A549 (cell line): ENCODE data around the gene REPS2. TPM values are rescaled to one million over a fixed set of nuclear protein-coding genes. Genes with fewer than 3 reads are reported as not detected.

Experiments
- ATAC-seq, 2 experiments: fragments of 200-7000 bp in 1 of 2; fragments of >200 bp in 1 of 2; cut with Nextera tagmentation in 1 of 2; cut with Tn5 transposase in 1 of 2; 3 replicates each; pipeline versions ENCODE4 v1.8.0 to v1.9.1; 2018 to 2020; ENCODE audit warnings: mild to moderate bottlenecking in 1 of 2, moderate library complexity in 1 of 2
- CTCF ChIA-PET: fragments of 300-600 bp; sonication (Branson Sonifier 250); formaldehyde crosslinking; extraction: SDS; loops from one replicate; lab custom pipeline; 2021; ENCODE audit warnings: antibody characterized with exemption, inconsistent platforms; lab: Yijun Ruan, JAX
- POLR2A ChIA-PET: fragments of 350-600 bp; formaldehyde crosslinking; extraction: SDS; loops from one replicate; lab custom pipeline; 2021; ENCODE audit warnings: antibody characterized with exemption, inconsistent platforms; lab: Yijun Ruan, JAX
- DNase-seq, 2 experiments: peaks; one replicate each; pipeline versions ENCODE4 v3.0.0 to v3.0.0-alpha.2; 2011 to 2016; ENCODE audit warnings: low read depth in 1 of 2, low spot score in 1 of 2
- FAIRE-seq: peaks from 2 replicates; lab custom pipeline; 2011; peaks lifted over from hg19 to GRCh38; lab: Jason Lieb, UNC
- H3K27ac ChIP-seq, 2 experiments: fragments of >200 bp; sonication (Bioruptor Twin); formaldehyde crosslinking; 3 replicates each; pipeline ENCODE4 v1.5.1; 2016 to 2017
- H3K4me1 ChIP-seq: fragments of >200 bp; sonication (Bioruptor Twin); formaldehyde crosslinking; 3 replicates; pipeline ENCODE4 v1.6.1; 2016
- H3K4me2 ChIP-seq: fragments of >200 bp; sonication (Bioruptor Twin); formaldehyde crosslinking; 3 replicates; pipeline ENCODE4 v1.6.1; 2016
- H3K4me3 ChIP-seq: fragments of >200 bp; sonication (Bioruptor Twin); formaldehyde crosslinking; 3 replicates; pipeline ENCODE4 v1.5.1; 2016
- H3K9me3 ChIP-seq: fragments of >200 bp; sonication (Bioruptor Twin); formaldehyde crosslinking; 3 replicates; pipeline ENCODE4 v1.6.1; 2016
- ATOH8 ChIP-seq: fragments of 250-450 bp; sonication (Bioruptor Pico); IDR thresholded peaks from 2 replicates; pipeline ENCODE4 v1.5.0; 2020; ENCODE audit warnings: low read depth, mild to moderate bottlenecking, moderate library complexity
- BHLHE40 ChIP-seq: IDR thresholded peaks from 2 replicates; pipeline ENCODE4 v1.6.1; 2012; ENCODE audit warnings: low read depth, low read length, inconsistent platforms
- CBX2 ChIP-seq: fragments of 200-600 bp; sonication (generic); IDR thresholded peaks from 2 replicates; pipeline ENCODE4 v1.6.1; 2016; ENCODE audit warnings: low read depth, mild to moderate bottlenecking, borderline replicate concordance
- CBX8 ChIP-seq: fragments of 200-600 bp; sonication (generic); IDR thresholded peaks from 2 replicates; pipeline ENCODE4 v1.6.1; 2016
- CEBPB ChIP-seq, 2 experiments: fragments of >200 bp in 1 of 2; sonication (Bioruptor Twin) in 1 of 2; formaldehyde crosslinking in 1 of 2; IDR thresholded peaks; 2 replicates each; pipeline ENCODE4 v1.6.1; 2012 to 2016
- CTCF ChIP-seq: fragments of >200 bp; sonication (Bioruptor Twin); formaldehyde crosslinking; IDR thresholded peaks from 3 replicates; pipeline ENCODE4 v1.5.1; 2016
- ESRRA ChIP-seq: fragments of 150-350 bp; IDR thresholded peaks from 2 replicates; pipeline ENCODE4 v1.6.1; 2014; ENCODE audit warnings: mild to moderate bottlenecking, low read length, borderline replicate concordance
- FOSB ChIP-seq: fragments of 250-450 bp; sonication (Bioruptor Pico); IDR thresholded peaks from 2 replicates; pipeline ENCODE4 v1.5.0; 2020; ENCODE audit warnings: mild to moderate bottlenecking, moderate library complexity
- HEYL ChIP-seq: fragments of 250-450 bp; sonication (Bioruptor Pico); IDR thresholded peaks from 2 replicates; pipeline ENCODE4 v1.8.0; 2021; ENCODE audit warnings: mild to moderate bottlenecking, moderate library complexity
- HOXB5 ChIP-seq: fragments of 250-450 bp; sonication (Bioruptor Pico); IDR thresholded peaks from 2 replicates; pipeline ENCODE4 v1.5.0; 2020; ENCODE audit warnings: mild to moderate bottlenecking, moderate library complexity
- JUN ChIP-seq, 2 experiments: fragments of >200 bp; sonication (Bioruptor Twin); formaldehyde crosslinking; IDR thresholded peaks; 2 replicates in 1 of 2; 3 replicates in 1 of 2; pipeline ENCODE4 v1.6.1; 2016 to 2017
- KDM5A ChIP-seq: fragments of 200-600 bp; sonication (generic); IDR thresholded peaks from 2 replicates; pipeline ENCODE4 v1.6.1; 2016; ENCODE audit warnings: antibody characterized with exemption, mild to moderate bottlenecking
- MAZ ChIP-seq: fragments of 150-350 bp; IDR thresholded peaks from 2 replicates; pipeline ENCODE4 v1.6.1; 2014; ENCODE audit warnings: antibody characterized with exemption, low read depth, low read length, borderline replicate concordance
- MYC ChIP-seq: IDR thresholded peaks from 2 replicates; pipeline ENCODE4 v1.6.1; 2012; ENCODE audit warnings: mild to moderate bottlenecking, inconsistent platforms, low read length, improper control_type of control experiment, borderline replicate concordance
- NFE2L2 ChIP-seq: fragments of 150-350 bp; conservative IDR thresholded peaks from 2 replicates; pipeline ENCODE4 v1.6.1; 2014; ENCODE audit warnings: low read length
- POLR2A ChIP-seq: IDR thresholded peaks from 2 replicates; pipeline ENCODE4 v1.6.1; 2012; ENCODE audit warnings: mild to moderate bottlenecking, low read length
- RCOR1 ChIP-seq: fragments of 150-350 bp; IDR thresholded peaks from 2 replicates; pipeline ENCODE4 v1.6.1; 2014; ENCODE audit warnings: antibody characterized with exemption, low read length, low read depth
- RFX5 ChIP-seq: fragments of 450-650 bp; IDR thresholded peaks from 2 replicates; pipeline ENCODE4 v1.7.1; 2014; ENCODE audit warnings: antibody characterized with exemption, mild to moderate bottlenecking, moderate library complexity
- SREBF2 ChIP-seq: fragments of 450-650 bp; IDR thresholded peaks from 2 replicates; pipeline ENCODE4 v1.6.1; 2014; ENCODE audit warnings: mild to moderate bottlenecking, moderate library complexity
- TP53 ChIP-seq: fragments of 250-450 bp; sonication (Bioruptor Pico); IDR thresholded peaks from 2 replicates; pipeline ENCODE4 v1.5.0; 2021; ENCODE audit warnings: mild to moderate bottlenecking, moderate library complexity
- USF2 ChIP-seq: fragments of 450-650 bp; IDR thresholded peaks from 2 replicates; pipeline ENCODE4 v1.6.1; 2014; ENCODE audit warnings: antibody characterized with exemption
- ZC3H11A ChIP-seq: fragments of 450-650 bp; IDR thresholded peaks from 2 replicates; pipeline ENCODE4 v1.6.1; 2014; ENCODE audit warnings: antibody characterized with exemption, mild to moderate bottlenecking
- ZNF302 ChIP-seq: fragments of 250-450 bp; sonication (Bioruptor Pico); IDR thresholded peaks from 2 replicates; pipeline ENCODE4 v1.9.0; 2021; ENCODE audit warnings: inconsistent platforms, mild to moderate bottlenecking, moderate library complexity
- ZSCAN20 ChIP-seq: fragments of 250-450 bp; sonication (Bioruptor Pico); IDR thresholded peaks from 2 replicates; pipeline ENCODE4 v1.8.0; 2022; ENCODE audit warnings: mild to moderate bottlenecking, moderate library complexity
- WGBS: methylation state at CpG from one replicate; pipeline ENCODE4 v1.1.6; 2017; ENCODE audit errors: missing lambda C conversion rate; 5-methylcytosine and 5-hydroxymethylcytosine counted together
- polyA plus RNA-seq, 4 experiments: library from polyadenylated mRNA; depleted of rRNA in 3 of 4; stranded (reverse); fragments of >200 nt; fragmentation: RNase III in 1 of 4; extraction: RNeasy Plus Mini Kit Qiagen cat#74134 plus additional on column Dnase treatment in 1 of 4; gene quantifications; 2 replicates in 3 of 4; 3 replicates in 1 of 4; pipeline ENCODE4 v1.2.3, GENCODE V29; 2011 to 2017

Gene REPS2
- polyA plus RNA-seq, 2 of the 4 experiments (the other 2 are of a cell fraction): 0.17 to 0.76 TPM

GRCh38 chrX:16914058-16914457 lies 32.4 kb upstream of the REPS2 start:
- WGBS: 61% methylated on average over 3 of the region's 3 CpGs
- FAIRE-seq: no peak
- CTCF ChIA-PET: no interaction called here

GRCh38 chrX:16916561-16916960 lies 29.9 kb upstream of the REPS2 start:
- FAIRE-seq (no peak), ATAC-seq (no peak), DNase-seq (no peak)
- ChIA-PET CTCF (no interaction called here), POLR2A (no interaction called here)
- no peaks in the 10 kb centered on the region for H3K9me3 ChIP-seq
- H3K4me2 ChIP-seq: no peak overlapping the region
- H3K4me1 ChIP-seq: no peaks in the 10 kb centered on the region
- H3K27ac ChIP-seq: no peak overlapping the region
- H3K4me3 ChIP-seq: no peak overlapping the region
- TF ChIP-seq MAZ (no peak), CTCF (no peak), KDM5A (no peak), BHLHE40 (no peak), ATOH8 (CRISPR knock-in tag) (no peak), ESRRA (no peak), TP53 (CRISPR knock-in tag) (no peak), SREBF2 (no peak), CBX8 (no peak), RFX5 (no peak)
- WGBS: 74% methylated on average over 4 of the region's 5 CpGs

More at GRCh38 chrX:16914058-16914457, 32.4 kb upstream of the REPS2 start:
- POLR2A ChIA-PET: no interaction called here
- TF ChIP-seq MAZ: no peak
- TF ChIP-seq MYC: no peak
- no peak for TF ChIP-seq SREBF2
- no peak for TF ChIP-seq CEBPB (IDR thresholded peaks at IDR 0.05)
- TF ChIP-seq HEYL (CRISPR knock-in tag): no peak
- no peak for TF ChIP-seq ZC3H11A
- TF ChIP-seq FOSB (CRISPR knock-in tag): no peak
- no peak for TF ChIP-seq POLR2A
- TF ChIP-seq CTCF: no peak
- TF ChIP-seq NFE2L2: no peak
- TF ChIP-seq USF2: no peak
- TF ChIP-seq RFX5: no peak
- TF ChIP-seq ZSCAN20: no peak
- TF ChIP-seq ZNF302: no peak
- TF ChIP-seq RCOR1: no peak
- TF ChIP-seq JUN (IDR thresholded peaks at IDR 0.05): no peak
- TF ChIP-seq CBX2: no peak
- TF ChIP-seq HOXB5: no peak
- DNase-seq (no peak), ATAC-seq (no peak)
- no peaks in the 10 kb centered on the region for H3K4me1 ChIP-seq
- no peaks in the 10 kb centered on the region for H3K9me3 ChIP-seq
- H3K4me3 ChIP-seq: no peak overlapping the region
- no peak overlapping the region for H3K27ac ChIP-seq
- H3K4me2 ChIP-seq: no peak overlapping the region
